ENCODE results near the gene KRT5.

DNA sequence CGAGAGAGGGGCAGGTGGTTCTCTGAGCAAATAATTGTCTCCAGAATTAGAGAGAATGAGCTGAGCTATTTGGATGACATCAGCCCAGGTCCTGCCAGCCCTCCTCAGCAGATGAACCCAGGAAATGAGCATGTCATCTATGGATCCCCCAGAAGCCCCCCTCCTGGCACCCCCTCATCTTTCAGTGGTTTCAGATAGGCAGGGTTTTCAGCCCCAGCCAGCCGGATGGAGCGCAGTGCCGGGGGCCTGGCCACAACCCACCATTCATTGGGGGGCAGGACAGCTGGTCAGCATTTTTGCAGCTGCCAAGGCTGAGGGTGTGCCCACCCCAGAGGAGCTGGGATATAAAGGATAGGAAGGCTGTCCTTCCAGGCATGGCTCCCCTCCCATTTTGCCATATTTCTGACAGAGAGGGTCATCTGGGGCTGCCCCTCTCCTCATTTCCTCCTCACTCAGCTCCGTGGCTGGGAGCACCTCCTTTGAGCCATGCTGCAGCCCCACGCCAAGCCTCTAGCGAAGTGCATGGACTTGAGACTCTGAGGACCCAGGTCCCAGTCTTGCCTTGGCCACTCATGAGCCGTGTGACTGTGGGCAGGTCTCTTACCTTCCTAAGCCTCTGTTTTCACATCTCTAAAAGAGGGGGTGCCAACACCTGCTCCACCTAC lies 38.7 kb upstream of the KRT5 start:
- TF ChIP-seq, protein P1, sequence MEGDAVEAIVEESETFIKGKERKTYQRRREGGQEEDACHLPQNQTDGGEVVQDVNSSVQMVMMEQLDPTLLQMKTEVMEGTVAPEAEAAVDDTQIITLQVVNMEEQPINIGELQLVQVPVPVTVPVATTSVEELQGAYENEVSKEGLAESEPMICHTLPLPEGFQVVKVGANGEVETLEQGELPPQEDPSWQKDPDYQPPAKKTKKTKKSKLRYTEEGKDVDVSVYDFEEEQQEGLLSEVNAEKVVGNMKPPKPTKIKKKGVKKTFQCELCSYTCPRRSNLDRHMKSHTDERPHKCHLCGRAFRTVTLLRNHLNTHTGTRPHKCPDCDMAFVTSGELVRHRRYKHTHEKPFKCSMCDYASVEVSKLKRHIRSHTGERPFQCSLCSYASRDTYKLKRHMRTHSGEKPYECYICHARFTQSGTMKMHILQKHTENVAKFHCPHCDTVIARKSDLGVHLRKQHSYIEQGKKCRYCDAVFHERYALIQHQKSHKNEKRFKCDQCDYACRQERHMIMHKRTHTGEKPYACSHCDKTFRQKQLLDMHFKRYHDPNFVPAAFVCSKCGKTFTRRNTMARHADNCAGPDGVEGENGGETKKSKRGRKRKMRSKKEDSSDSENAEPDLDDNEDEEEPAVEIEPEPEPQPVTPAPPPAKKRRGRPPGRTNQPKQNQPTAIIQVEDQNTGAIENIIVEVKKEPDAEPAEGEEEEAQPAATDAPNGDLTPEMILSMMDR (IDR thresholded peaks at IDR 0.05; ENCODE audit: extremely low read depth in 1 of 2, insufficient read depth in 1 of 2, low read depth in 1 of 2, low read length in 2 of 2), result no peak
- no peak for TF ChIP-seq POLR2A (IDR thresholded peaks at IDR 0.05; ENCODE audit: low read depth, low read length)
- TF ChIP-seq JUN (IDR thresholded peaks at IDR 0.05; ENCODE audit: borderline replicate concordance, insufficient read depth, insufficient read length, low read depth), result no peak
- no peak for TF ChIP-seq MYC (IDR thresholded peaks at IDR 0.05; ENCODE audit: low read depth, low read length)
- no peak for TF ChIP-seq POLR2AphosphoS5 (IDR thresholded peaks at IDR 0.05; ENCODE audit: insufficient read depth, low read depth, low read length)
- no peak for TF ChIP-seq FOS (IDR thresholded peaks at IDR 0.05; ENCODE audit: borderline replicate concordance, insufficient read depth, low read length)
- TF ChIP-seq EZH2 (IDR thresholded peaks at IDR 0.05; ENCODE audit: borderline replicate concordance, low read depth, low read length, severe bottlenecking), result no peak
- no peak for TF ChIP-seq MAX (IDR thresholded peaks at IDR 0.05; ENCODE audit: insufficient read depth, insufficient read length)
- TF ChIP-seq GATA2 (IDR thresholded peaks at IDR 0.05; ENCODE audit: insufficient read depth, insufficient read length, low read depth, low read length), result no peak
